HUDEP-2 (cell line): ENCODE data around the gene ROMO1.
"Not testable (repeated sequence)": the region's sequence is repeated elsewhere in the genome, so short reads cannot be mapped to it uniquely, and the experiment has no call there.

Experiments
- DNase-seq, 76 experiments: peaks; one replicate each; lab custom pipeline; 2025; ENCODE audit not compliant: unreplicated experiment in 76 of 76; lab: John Stamatoyannopoulos, UW

ROMO1 gene

GRCh38 chr20:35709259-35709658 is 10.1 kb downstream of the ROMO1 start:
- DNase-seq: no peak

GRCh38 chr20:35710039-35710438 is 10.8 kb downstream of the ROMO1 start:
- DNase-seq: no peak

GRCh38 chr20:35710884-35711587 is 11.8 kb downstream of the ROMO1 start:
- DNase-seq: no peak

- no peak for DNase-seq
These were observed 12.5 kb downstream of the ROMO1 start for GRCh38 chr20:35711588-35712209.

- not testable (repeated sequence) for DNase-seq
These were observed 13.9 kb downstream of the ROMO1 start for GRCh38 chr20:35713120-35713519.

GRCh38 chr20:35714127-35714526 is 14.9 kb downstream of the ROMO1 start:
- no peak for DNase-seq

GRCh38 chr20:35715652-35716051 is 16.4 kb downstream of the ROMO1 start:
- DNase-seq: no peak

- DNase-seq: no peak
These were observed 17.1 kb downstream of the ROMO1 start for GRCh38 chr20:35716330-35716729.

- not testable (repeated sequence) for DNase-seq
These were observed 19.1 kb downstream of the ROMO1 start for GRCh38 chr20:35718321-35718720.

- no peak for DNase-seq
These were observed 19.9 kb downstream of the ROMO1 start for GRCh38 chr20:35718972-35719635.

GRCh38 chr20:35719717-35720116 is 20.5 kb downstream of the ROMO1 start:
- no peak for DNase-seq

GRCh38 chr20:35720165-35721123 is 21.2 kb downstream of the ROMO1 start:
- DNase-seq: no peak

GRCh38 chr20:35721219-35721618 is 22.0 kb downstream of the ROMO1 start:
- no peak for DNase-seq

- DNase-seq: no peak
These were observed 22.4 kb downstream of the ROMO1 start for GRCh38 chr20:35721621-35722020.

- not testable (repeated sequence) for DNase-seq
These were observed 24.1 kb downstream of the ROMO1 start for GRCh38 chr20:35723275-35723639.

- not testable (repeated sequence) for DNase-seq
These were observed 24.6 kb downstream of the ROMO1 start for GRCh38 chr20:35723652-35724320.

GRCh38 chr20:35724321-35725230 is 25.4 kb downstream of the ROMO1 start:
- no peak for DNase-seq

GRCh38 chr20:35726842-35727711 is 27.9 kb downstream of the ROMO1 start:
- DNase-seq: no peak
